Nephron progenitor cell (in vitro differentiated cells): ENCODE data around the gene VIM.
A peak's percentile ranks its signal among the peaks of the same experiment; 100 is the strongest.

Experiments used
- DNase-seq: peaks from one replicate; pipeline ENCODE4 v3.0.0; 2021
- H3K27ac Mint-ChIP-seq: 2 replicates; pipeline ENCODE4 v1.8.0; 2021; ENCODE audit warnings: mild to moderate bottlenecking, moderate library complexity, mixed read lengths
- H3K27me3 Mint-ChIP-seq: 2 replicates; pipeline ENCODE4 v1.8.0; 2021; ENCODE audit warnings: mild to moderate bottlenecking, low read depth, mixed read lengths; ENCODE audit not compliant: poor library complexity
- H3K36me3 Mint-ChIP-seq: 2 replicates; pipeline ENCODE4 v1.8.0; 2021; ENCODE audit warnings: low read depth, mixed read lengths
- H3K4me1 Mint-ChIP-seq: 2 replicates; pipeline ENCODE4 v1.8.0; 2021; ENCODE audit warnings: mixed read lengths
- H3K4me3 Mint-ChIP-seq: 2 replicates; pipeline ENCODE4 v1.8.0; 2021; ENCODE audit warnings: mild to moderate bottlenecking, moderate library complexity, mixed read lengths
- H3K9me3 Mint-ChIP-seq: 2 replicates; pipeline ENCODE4 v1.8.0; 2021; ENCODE audit warnings: mild to moderate bottlenecking, moderate library complexity, mixed read lengths
- CTCF ChIP-seq: fragments of 200-600 bp; sonication (generic); IDR thresholded peaks from 2 replicates; pipeline ENCODE4 v1.5.0; 2021; ENCODE audit warnings: antibody characterized with exemption

The VIM gene

GRCh38 chr10:17235136-17235535 is 7.1 kb downstream of the VIM start:
- peaks cover 36% of the 10 kb centered on the region for H3K4me1 Mint-ChIP-seq
- H3K27ac Mint-ChIP-seq: peak overlapping the region; percentile 48
- H3K9me3 Mint-ChIP-seq: no peaks in the 10 kb centered on the region
- no peak for TF ChIP-seq CTCF
- H3K36me3 Mint-ChIP-seq: peaks cover 72% of the 10 kb centered on the region
- no peak overlapping the region for H3K4me3 Mint-ChIP-seq
- no peak for DNase-seq
- H3K27me3 Mint-ChIP-seq: peaks cover 13% of the 10 kb centered on the region

GRCh38 chr10:17236468-17237148 is 8.6 kb downstream of the VIM start:
- H3K4me3 Mint-ChIP-seq: no peak overlapping the region
- H3K9me3 Mint-ChIP-seq: peaks cover 5% of the 10 kb centered on the region
- peaks cover 25% of the 10 kb centered on the region for H3K4me1 Mint-ChIP-seq
- no peak overlapping the region for H3K27ac Mint-ChIP-seq
- TF ChIP-seq CTCF: no peak
- peaks cover 10% of the 10 kb centered on the region for H3K27me3 Mint-ChIP-seq
- peaks cover 60% of the 10 kb centered on the region for H3K36me3 Mint-ChIP-seq
- no peak for DNase-seq

- H3K36me3 Mint-ChIP-seq: peaks cover 55% of the 10 kb centered on the region
- no peak for DNase-seq
- TF ChIP-seq CTCF: no peak
- H3K4me1 Mint-ChIP-seq: peaks cover 20% of the 10 kb centered on the region
- peaks cover 8% of the 10 kb centered on the region for H3K27me3 Mint-ChIP-seq
- H3K9me3 Mint-ChIP-seq: peaks cover 7% of the 10 kb centered on the region
- H3K27ac Mint-ChIP-seq: no peak overlapping the region
- no peak overlapping the region for H3K4me3 Mint-ChIP-seq
Observed at GRCh38 chr10:17237149-17237527, 9.1 kb downstream of the VIM start.

GRCh38 chr10:17237915-17238444 is 9.9 kb downstream of the VIM start:
- no peak for DNase-seq
- no peak overlapping the region for H3K27ac Mint-ChIP-seq
- no peak overlapping the region for H3K4me3 Mint-ChIP-seq
- peaks cover 50% of the 10 kb centered on the region for H3K36me3 Mint-ChIP-seq
- peaks cover 16% of the 10 kb centered on the region for H3K4me1 Mint-ChIP-seq
- peaks cover 9% of the 10 kb centered on the region for H3K9me3 Mint-ChIP-seq
- no peak for TF ChIP-seq CTCF
- H3K27me3 Mint-ChIP-seq: peaks cover 7% of the 10 kb centered on the region

- Mint-ChIP-seq H3K27ac (peak overlapping the region; percentile 31), H3K4me1 (peaks cover 16% of the 10 kb centered on the region), H3K27me3 (peaks cover 7% of the 10 kb centered on the region), H3K4me3 (no peak overlapping the region), H3K36me3 (peaks cover 44% of the 10 kb centered on the region), H3K9me3 (peaks cover 9% of the 10 kb centered on the region)
- TF ChIP-seq CTCF: no peak
- DNase-seq: no peak
Observed at GRCh38 chr10:17238445-17239291, 10.6 kb downstream of the VIM start.
